HCT116 (cell line): ENCODE results near the gene PRKCH.

Source experiments
- EZH2 ChIP-seq: fragments of 200-600 bp; sonication (generic); IDR thresholded peaks from 2 replicates; pipeline ENCODE4 v1.6.1; 2017; ENCODE audit warnings: antibody characterized with exemption, mixed run types
- FOSL1 ChIP-seq: IDR thresholded peaks from 2 replicates; pipeline ENCODE4 v1.6.1; 2012; ENCODE audit warnings: low read depth
- JUND ChIP-seq: IDR thresholded peaks from 2 replicates; pipeline ENCODE4 v1.6.1; 2012
- POLR2A ChIP-seq: IDR thresholded peaks from 2 replicates; pipeline ENCODE4 v1.7.0; 2011; ENCODE audit warnings: borderline replicate concordance; ENCODE audit not compliant: insufficient read depth, insufficient read length; ENCODE audit errors: extremely low read depth
- POLR2AphosphoS5 ChIP-seq: IDR thresholded peaks from 2 replicates; pipeline ENCODE4 v1.6.1; 2011; ENCODE audit warnings: mild to moderate bottlenecking, low read depth, low read length, moderate library complexity
- RAD21 ChIP-seq: IDR thresholded peaks from 2 replicates; pipeline ENCODE4 v1.6.1; 2012; ENCODE audit warnings: low read depth, mild to moderate bottlenecking
- SIN3A ChIP-seq: IDR thresholded peaks from 2 replicates; pipeline ENCODE4 v1.6.1; 2012; ENCODE audit warnings: low read depth
- SRF ChIP-seq: IDR thresholded peaks from 2 replicates; pipeline ENCODE4 v1.6.1; 2012; ENCODE audit warnings: low read depth
- YY1 ChIP-seq: IDR thresholded peaks from 2 replicates; pipeline ENCODE4 v1.6.1; 2011; ENCODE audit warnings: low read length, low read depth, moderate library complexity, mild to moderate bottlenecking; ENCODE audit not compliant: insufficient replicate concordance; ENCODE audit errors: extremely low read depth
- ZFX ChIP-seq: fragments of 450-650 bp; IDR thresholded peaks from 2 replicates; pipeline ENCODE4 v1.6.1; 2017
- ZNF274 ChIP-seq: fragments of 200-500 bp; sonication (Bioruptor generic); IDR thresholded peaks from 2 replicates; pipeline ENCODE4 v1.6.1; 2014; ENCODE audit warnings: mild to moderate bottlenecking, low read depth, low read length, inconsistent platforms
- TF ChIP-seq, protein P1 (sequence below), 3 experiments: fragments of 200-600 bp in 1 of 3; sonication (generic) in 1 of 3; IDR thresholded peaks in 2 of 3; conservative IDR thresholded peaks in 1 of 3; 2 replicates each; pipeline ENCODE4 v1.5.1; 2012 to 2017; ENCODE audit warnings: low read depth in 2 of 3, low read length in 2 of 3, antibody characterized with exemption in 1 of 3, borderline replicate concordance in 1 of 3, control low read depth in 1 of 3, mild to moderate bottlenecking in 1 of 3, mixed read lengths in 1 of 3, mixed run types in 1 of 3, moderate library complexity in 1 of 3; ENCODE audit not compliant: insufficient read depth in 1 of 3
- TF ChIP-seq, protein P2 (sequence below): IDR thresholded peaks from 2 replicates; pipeline ENCODE4 v1.6.1; 2012; ENCODE audit warnings: low read depth
- TF ChIP-seq, protein P3 (sequence below): IDR thresholded peaks from 2 replicates; pipeline ENCODE4 v1.6.1; 2012

DNA sequence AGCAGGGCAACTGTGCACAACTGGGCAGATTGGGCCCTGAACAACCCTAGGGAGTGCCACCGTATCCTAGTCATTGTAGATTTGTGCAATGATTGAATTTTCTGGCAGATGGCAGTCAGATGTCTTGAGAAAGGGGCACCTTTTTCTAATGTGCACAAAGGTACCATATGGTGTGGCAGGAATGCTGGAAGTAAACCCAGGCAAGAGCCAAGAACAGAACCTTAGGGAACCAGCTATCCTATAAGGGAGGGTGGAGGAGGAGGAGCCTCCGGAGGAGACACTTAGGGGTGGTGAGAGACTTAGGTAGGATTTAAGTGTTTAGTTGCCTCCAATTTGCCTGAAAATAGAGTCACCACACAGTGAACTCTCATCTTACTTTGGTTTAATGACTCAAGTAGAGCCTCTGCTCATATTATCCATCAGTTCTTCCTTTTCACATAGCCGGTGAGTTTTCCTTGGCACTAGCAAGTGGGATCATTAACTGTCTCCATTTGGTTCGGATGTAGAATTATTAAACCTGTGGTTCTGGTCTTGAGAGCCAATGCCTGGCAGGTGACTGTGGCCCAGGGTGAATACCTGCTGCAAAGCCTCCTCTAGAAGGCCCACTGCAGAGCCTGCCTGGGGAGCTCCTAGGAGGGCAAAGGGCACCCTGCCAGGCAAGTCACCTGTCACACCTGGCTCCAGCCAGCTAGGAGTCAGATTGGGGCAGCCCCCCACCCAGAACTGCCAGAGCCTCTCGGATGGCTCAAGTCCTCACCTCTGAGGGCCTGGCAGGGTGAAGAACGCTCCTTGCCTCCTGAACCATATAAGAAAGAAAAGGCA, 189.6 kb downstream of the PRKCH start:
- TF ChIP-seq, protein P1, sequence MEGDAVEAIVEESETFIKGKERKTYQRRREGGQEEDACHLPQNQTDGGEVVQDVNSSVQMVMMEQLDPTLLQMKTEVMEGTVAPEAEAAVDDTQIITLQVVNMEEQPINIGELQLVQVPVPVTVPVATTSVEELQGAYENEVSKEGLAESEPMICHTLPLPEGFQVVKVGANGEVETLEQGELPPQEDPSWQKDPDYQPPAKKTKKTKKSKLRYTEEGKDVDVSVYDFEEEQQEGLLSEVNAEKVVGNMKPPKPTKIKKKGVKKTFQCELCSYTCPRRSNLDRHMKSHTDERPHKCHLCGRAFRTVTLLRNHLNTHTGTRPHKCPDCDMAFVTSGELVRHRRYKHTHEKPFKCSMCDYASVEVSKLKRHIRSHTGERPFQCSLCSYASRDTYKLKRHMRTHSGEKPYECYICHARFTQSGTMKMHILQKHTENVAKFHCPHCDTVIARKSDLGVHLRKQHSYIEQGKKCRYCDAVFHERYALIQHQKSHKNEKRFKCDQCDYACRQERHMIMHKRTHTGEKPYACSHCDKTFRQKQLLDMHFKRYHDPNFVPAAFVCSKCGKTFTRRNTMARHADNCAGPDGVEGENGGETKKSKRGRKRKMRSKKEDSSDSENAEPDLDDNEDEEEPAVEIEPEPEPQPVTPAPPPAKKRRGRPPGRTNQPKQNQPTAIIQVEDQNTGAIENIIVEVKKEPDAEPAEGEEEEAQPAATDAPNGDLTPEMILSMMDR (IDR thresholded peaks at IDR 0.05 in 2 of 3, conservative IDR thresholded peaks at IDR 0.05 in 1 of 3; ENCODE audit: borderline replicate concordance in 1 of 3, insufficient read depth in 1 of 3, low read depth in 2 of 3, low read length in 2 of 3), result no peak
- TF ChIP-seq SRF (no peak), SIN3A (no peak), POLR2A (no peak), ZNF274 (no peak), RAD21 (peak; percentile 22; the same call in 1 of the 2 replicates), POLR2AphosphoS5 (no peak), YY1 (no peak), EZH2 (no peak), FOSL1 (no peak), ZFX (no peak), JUND (no peak)
- TF ChIP-seq, protein P2, sequence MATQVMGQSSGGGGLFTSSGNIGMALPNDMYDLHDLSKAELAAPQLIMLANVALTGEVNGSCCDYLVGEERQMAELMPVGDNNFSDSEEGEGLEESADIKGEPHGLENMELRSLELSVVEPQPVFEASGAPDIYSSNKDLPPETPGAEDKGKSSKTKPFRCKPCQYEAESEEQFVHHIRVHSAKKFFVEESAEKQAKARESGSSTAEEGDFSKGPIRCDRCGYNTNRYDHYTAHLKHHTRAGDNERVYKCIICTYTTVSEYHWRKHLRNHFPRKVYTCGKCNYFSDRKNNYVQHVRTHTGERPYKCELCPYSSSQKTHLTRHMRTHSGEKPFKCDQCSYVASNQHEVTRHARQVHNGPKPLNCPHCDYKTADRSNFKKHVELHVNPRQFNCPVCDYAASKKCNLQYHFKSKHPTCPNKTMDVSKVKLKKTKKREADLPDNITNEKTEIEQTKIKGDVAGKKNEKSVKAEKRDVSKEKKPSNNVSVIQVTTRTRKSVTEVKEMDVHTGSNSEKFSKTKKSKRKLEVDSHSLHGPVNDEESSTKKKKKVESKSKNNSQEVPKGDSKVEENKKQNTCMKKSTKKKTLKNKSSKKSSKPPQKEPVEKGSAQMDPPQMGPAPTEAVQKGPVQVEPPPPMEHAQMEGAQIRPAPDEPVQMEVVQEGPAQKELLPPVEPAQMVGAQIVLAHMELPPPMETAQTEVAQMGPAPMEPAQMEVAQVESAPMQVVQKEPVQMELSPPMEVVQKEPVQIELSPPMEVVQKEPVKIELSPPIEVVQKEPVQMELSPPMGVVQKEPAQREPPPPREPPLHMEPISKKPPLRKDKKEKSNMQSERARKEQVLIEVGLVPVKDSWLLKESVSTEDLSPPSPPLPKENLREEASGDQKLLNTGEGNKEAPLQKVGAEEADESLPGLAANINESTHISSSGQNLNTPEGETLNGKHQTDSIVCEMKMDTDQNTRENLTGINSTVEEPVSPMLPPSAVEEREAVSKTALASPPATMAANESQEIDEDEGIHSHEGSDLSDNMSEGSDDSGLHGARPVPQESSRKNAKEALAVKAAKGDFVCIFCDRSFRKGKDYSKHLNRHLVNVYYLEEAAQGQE, result no peak
- TF ChIP-seq, protein P3, sequence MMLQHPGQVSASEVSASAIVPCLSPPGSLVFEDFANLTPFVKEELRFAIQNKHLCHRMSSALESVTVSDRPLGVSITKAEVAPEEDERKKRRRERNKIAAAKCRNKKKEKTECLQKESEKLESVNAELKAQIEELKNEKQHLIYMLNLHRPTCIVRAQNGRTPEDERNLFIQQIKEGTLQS, result no peak
